Kidney capillary endothelial cell (primary cell): ENCODE results near the gene RAE1.
"Not testable (repeated sequence)": the region's sequence is repeated elsewhere in the genome, so short reads cannot be mapped to it uniquely, and the experiment has no call there.

Experiments
- DNase-seq: peaks from one replicate; pipeline ENCODE4 v3.0.0-alpha.2; 2018; ENCODE audit warnings: low spot score

Gene RAE1

DNA sequence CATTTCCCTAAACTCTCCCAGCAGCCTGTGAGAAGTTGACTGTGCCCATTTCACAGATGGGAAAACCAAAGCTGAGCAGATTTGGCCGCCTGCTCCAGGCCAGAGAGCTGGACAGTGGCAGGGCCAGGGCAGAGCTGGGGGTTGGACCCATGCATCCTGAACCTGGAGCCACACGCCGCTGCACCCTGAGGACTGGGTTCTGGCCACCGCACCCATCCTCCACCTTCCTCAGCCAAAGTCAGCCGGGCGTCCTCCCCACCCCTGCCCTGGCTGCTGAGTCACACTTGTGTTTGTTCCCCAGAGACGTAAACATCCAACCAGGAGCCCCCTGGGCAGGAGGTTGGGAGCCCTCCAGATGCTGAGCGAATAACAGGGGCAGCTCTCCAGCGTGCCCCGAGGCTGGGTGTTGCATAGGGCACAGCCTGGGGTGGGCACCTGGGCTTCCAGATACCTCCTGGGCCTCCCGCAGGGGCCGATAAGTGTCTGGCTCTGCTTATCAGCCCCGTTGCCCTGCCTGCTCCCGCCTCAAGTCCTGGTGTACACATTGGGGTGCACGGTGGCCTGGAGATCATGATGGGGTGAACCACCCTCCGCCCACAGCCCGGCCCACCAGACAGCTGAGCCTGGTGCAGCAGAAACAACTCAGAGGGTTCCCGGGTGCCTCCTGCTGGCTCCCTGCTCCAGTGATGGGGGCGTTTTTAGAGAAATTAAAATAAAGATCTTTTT, 64.0 kb downstream of the RAE1 start:
- DNase-seq, result no peak

- DNase-seq, result no peak
Measured at GRCh38 chr20:57415771-57416170, 64.7 kb downstream of the RAE1 start.

- no peak for DNase-seq
Measured at GRCh38 chr20:57416296-57417022, 65.4 kb downstream of the RAE1 start.

DNA sequence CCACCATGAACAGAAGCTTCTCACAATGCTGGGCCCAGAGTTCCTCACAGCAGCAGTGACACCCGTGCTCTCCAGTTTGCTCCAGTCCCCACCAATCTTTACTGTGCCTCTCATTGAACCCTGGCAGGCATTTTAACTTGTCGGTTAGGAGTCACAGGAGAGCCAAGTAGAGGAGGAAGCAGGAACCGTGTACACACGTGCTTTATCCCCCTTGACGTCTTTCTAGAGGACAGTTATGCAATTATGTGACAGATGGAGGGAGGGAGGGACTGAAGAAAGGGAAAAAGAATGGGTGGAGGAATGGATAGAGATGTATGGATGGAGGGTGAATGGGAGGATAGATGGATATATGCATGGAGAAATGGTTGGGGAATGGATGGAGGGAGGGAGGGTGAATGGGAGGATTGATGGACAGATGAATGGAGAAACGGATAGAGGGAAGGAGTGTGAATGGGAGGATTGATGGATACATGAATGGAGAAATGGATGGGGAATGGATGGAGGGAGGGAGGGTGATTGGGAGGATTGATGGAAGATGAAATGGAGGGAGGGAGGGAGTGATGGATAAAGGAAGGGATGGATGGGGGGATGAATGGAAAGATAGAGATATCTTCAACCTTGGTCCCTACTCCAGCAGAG, 66.1 kb downstream of the RAE1 start:
- no peak for DNase-seq

DNA sequence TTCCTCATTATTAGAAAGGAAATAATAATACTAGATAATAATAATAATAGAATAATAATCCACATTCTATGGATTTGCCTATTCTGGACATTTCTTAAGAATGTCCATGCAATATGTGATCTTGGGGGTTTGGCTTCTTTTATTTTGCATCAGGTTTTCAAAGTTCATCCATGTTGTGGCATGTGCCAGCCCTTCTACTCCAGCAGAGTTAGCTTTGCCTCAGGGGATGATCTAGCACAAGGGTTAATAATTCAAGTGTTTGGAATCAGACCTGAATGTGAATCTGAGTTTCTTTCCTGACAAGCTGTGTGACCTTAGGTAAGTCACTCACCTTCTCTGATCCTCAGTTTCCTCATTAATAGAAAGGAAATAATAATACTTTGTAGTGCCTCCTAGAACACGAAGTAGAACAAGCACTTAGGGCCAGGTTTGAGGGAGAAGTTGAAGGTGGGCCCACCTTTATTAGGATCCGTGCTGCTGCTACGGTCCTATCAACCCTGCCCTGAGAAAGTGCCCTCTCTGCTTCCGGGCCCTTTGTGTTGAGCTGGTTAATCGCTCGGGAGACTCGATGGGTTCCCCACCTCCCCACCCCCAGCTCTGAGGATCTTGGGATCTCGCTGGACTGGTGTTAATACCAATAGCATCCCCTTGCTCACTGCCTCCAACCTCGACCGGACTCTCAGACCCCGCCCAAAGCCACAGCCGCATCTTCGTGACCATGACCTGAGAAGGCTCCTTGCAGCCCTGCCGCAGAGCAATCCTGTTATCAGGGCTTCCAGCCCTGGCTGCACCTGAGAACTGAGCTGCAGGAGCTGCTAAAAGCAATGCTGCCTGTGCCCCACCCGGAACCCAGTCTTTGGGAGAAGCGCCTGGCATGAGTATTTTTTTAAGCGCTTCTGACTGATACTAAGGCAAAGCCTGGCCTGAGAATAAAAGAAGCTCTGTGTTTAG, 67.0 kb downstream of the RAE1 start:
- DNase-seq, result no peak

DNA sequence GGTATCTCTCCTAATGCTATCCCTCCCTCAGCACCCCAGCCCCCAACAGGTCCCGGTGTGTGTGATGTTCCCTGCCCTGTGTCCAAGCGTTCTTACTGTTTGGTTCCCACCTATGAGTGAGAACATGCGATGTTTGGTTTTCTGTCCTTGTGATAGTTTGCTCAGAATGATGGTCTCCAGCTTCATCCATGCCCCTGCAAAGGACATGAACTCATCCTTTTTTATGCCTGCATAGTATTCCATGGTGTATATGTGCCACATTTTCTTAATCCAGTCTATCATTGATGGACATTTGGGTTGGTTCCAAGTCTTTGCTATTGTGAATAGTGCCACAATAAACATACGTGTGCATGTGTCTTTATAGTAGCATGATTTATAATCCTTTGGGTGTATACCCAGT, 68.4 kb downstream of the RAE1 start:
- not testable (repeated sequence) for DNase-seq

- no peak for DNase-seq
Measured at GRCh38 chr20:57420571-57421252, 69.7 kb downstream of the RAE1 start.

- no peak for DNase-seq
Measured at GRCh38 chr20:57421253-57422220, 70.5 kb downstream of the RAE1 start.

DNA sequence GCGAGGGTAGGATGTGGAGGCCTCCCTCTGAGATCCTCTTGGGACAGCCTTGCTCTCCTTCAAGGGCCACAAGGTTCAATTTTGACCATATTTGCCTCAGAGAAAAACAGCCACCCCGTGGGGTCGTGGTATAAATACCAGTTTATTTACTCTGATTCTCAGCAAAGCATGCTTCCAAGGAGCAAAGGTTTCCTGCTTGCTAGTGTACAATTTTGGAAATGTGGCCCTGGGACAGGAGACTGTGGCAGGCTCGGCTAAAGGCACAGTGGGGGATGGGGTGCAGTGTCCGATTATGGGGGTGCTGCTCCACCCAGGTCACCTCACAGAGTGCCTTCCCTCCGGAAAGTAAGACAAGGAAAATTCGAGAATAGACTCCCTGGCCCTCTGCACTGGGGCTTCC, 71.2 kb downstream of the RAE1 start:
- no peak for DNase-seq

- DNase-seq, result no peak
Measured at GRCh38 chr20:57425150-57426013, 74.3 kb downstream of the RAE1 start.

DNA sequence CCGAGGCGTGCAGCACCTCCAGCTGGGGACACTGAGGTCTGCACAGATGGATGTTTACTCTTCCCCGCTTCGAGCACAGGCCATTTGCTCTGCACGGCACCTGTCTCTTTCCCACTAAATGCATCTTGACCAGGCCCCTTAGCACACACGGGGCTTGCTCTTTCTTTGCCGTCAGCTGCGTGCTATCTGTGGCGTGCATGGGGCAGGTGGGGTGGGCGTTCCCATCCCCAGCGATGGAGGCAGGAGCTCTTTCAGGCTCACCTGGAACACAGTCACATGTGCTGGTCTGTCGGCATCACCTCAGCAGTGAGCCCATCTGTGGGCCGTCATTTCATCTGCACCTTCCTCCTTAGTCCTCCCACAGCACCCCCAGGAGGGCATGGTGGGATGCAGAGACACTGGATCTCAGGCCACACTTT, 75.2 kb downstream of the RAE1 start:
- no peak for DNase-seq

- no peak for DNase-seq
Measured at GRCh38 chr20:57426831-57427230, 75.8 kb downstream of the RAE1 start.

GRCh38 chr20:57428324-57429158, 77.5 kb downstream of the RAE1 start:
- no peak for DNase-seq
